HFF-Myc (cell line): Measurements from ENCODE around the gene TEN1.
"Not testable (repeated sequence)": the region's sequence is repeated elsewhere in the genome, so short reads cannot be mapped to it uniquely, and the experiment has no call there.

ENCODE experiments used
- DNase-seq: peaks from one replicate; pipeline ENCODE4 v3.0.0-alpha.2; 2011; ENCODE audit warnings: low read depth; ENCODE audit errors: extremely low read depth
- H3K4me3 ChIP-seq: replicated peaks from 2 replicates; pipeline ENCODE4 v1.5.1; 2011; ENCODE audit warnings: low read depth, mild to moderate bottlenecking, control low read depth, low read length
- TF ChIP-seq, protein P1 (sequence below): IDR thresholded peaks from 2 replicates; pipeline ENCODE4 v1.5.1; 2012; ENCODE audit warnings: mild to moderate bottlenecking, low read depth, low read length, control low read depth; ENCODE audit errors: missing control alignments

The TEN1 gene

GRCh38 chr17:75959051-75959838 lies 19.8 kb upstream of the TEN1 start:
- no peak overlapping the region for H3K4me3 ChIP-seq
- DNase-seq, result no peak
- TF ChIP-seq, protein P1, sequence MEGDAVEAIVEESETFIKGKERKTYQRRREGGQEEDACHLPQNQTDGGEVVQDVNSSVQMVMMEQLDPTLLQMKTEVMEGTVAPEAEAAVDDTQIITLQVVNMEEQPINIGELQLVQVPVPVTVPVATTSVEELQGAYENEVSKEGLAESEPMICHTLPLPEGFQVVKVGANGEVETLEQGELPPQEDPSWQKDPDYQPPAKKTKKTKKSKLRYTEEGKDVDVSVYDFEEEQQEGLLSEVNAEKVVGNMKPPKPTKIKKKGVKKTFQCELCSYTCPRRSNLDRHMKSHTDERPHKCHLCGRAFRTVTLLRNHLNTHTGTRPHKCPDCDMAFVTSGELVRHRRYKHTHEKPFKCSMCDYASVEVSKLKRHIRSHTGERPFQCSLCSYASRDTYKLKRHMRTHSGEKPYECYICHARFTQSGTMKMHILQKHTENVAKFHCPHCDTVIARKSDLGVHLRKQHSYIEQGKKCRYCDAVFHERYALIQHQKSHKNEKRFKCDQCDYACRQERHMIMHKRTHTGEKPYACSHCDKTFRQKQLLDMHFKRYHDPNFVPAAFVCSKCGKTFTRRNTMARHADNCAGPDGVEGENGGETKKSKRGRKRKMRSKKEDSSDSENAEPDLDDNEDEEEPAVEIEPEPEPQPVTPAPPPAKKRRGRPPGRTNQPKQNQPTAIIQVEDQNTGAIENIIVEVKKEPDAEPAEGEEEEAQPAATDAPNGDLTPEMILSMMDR, result no peak

DNA sequence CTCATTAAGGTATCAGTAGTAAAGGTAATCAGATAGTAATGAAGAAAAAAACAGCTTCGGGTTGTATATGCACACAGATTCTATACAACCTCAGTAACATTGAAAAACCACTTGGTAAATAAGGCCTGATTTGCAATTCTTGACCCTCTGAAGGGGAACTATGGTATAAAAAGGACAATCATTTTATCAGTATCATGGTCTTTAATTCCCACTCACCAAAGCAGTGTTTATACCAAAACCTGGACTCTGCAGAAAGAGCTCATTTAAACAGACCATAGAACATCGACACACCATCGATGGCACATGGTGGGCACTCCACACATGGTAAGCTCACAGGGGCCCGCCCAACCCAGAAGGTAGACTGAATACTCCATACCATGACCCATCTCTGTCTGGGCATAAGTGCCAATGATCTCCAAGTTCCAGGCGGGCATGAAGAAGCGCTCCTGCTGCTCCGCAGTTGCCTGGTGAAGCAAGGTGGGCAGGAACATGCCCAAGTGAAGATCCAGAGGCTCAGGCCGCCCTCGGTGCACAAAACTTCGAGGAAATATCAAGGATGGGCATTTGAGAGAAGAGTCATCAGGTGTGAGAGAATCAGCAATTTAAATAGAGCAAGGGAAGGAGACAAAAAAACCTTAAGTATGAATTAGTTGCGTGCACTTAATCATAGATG lies 19.1 kb upstream of the TEN1 start:
- H3K4me3 ChIP-seq, result no peak overlapping the region
- TF ChIP-seq, protein P1, result no peak
- no peak for DNase-seq

- no peak overlapping the region for H3K4me3 ChIP-seq
- TF ChIP-seq, protein P1, result no peak
- no peak for DNase-seq
Measured at GRCh38 chr17:75965468-75965867, 13.6 kb upstream of the TEN1 start.

- DNase-seq, H3K4me3 ChIP-seq: not testable (repeated sequence)
Measured at GRCh38 chr17:75969044-75969443, 10.0 kb upstream of the TEN1 start.

- peak; percentile 72 for DNase-seq
- no peak overlapping the region for H3K4me3 ChIP-seq
- TF ChIP-seq, protein P1, result no peak
Measured at GRCh38 chr17:75970011-75970523, 9.0 kb upstream of the TEN1 start.

DNA sequence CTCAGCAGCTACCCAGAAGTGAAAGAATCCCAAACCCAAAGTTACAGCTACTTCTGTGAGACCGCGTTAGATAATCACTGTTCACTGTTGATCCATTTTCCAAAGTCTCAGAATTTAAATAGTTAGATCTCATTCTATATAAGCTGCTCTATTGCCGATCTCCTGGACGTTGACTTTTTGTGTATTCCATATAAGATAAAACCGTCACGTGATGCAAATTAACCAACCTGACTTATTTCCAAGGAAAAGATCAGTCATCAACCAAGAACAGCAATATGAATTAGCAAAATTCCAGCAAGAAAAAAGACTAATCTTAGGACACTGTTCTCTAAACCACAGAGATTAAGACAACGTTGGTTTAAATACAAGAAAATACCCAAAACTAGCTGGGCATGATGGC lies 8.4 kb upstream of the TEN1 start:
- TF ChIP-seq, protein P1, result no peak
- DNase-seq, result no peak
- no peak overlapping the region for H3K4me3 ChIP-seq

- H3K4me3 ChIP-seq, DNase-seq: not testable (repeated sequence)
Measured at GRCh38 chr17:75975187-75975586, 3.9 kb upstream of the TEN1 start.
